Measurements from ENCODE around the gene CELF1. TPM values are rescaled to one million over a fixed set of nuclear protein-coding genes. Genes with fewer than 3 reads are reported as not detected.

Gene CELF1
- total RNA-seq (74.2 and 100 TPM in 2 replicates), polyA plus RNA-seq (72.6 and 81.1 TPM in 2 replicates), polyA minus RNA-seq (ENCODE audit: low replicate concordance) (116 and 194 TPM in 2 replicates)
- 30.6 and 38.4 TPM in 2 replicates for polyA plus RNA-seq (2012)

GRCh38 chr11:47552566-47553405 lies at the start of gene CELF1:
Gene CELF1, minus strand, starts transcription at chr11:47553132. Its CDS starts 53,609 bp downstream, at chr11:47499523.
- H3K36me3 ChIP-seq (ENCODE audit: control insufficient read depth, insufficient read depth, low read length): no peaks in the 10 kb centered on the region
- peak within 1 kb of the TSS; percentile 90 for H3K4me2 ChIP-seq (ENCODE audit: extremely low read depth, insufficient read depth, low read length)
- H4K20me1 ChIP-seq (ENCODE audit: control insufficient read depth, extremely low read depth, insufficient read depth, low read length): no peaks in the 10 kb centered on the region
- peak within 1 kb of the TSS; percentile 69 to 100 (median 89) for H3K4me3 ChIP-seq (replicated peaks in 1 of 4; ENCODE audit: control extremely low read depth in 1 of 4, insufficient read depth in 1 of 4, low read depth in 3 of 4, low read length in 4 of 4)
- no peaks in the 10 kb centered on the region for H3K27me3 ChIP-seq (ENCODE audit: control insufficient read depth, insufficient read depth, low read length)
- peaks cover 3% of the 10 kb centered on the region for H3K4me1 ChIP-seq (ENCODE audit: control insufficient read depth, extremely low read depth, insufficient read depth, low read length)
- H2AFZ ChIP-seq (ENCODE audit: low read length): peak within 1 kb of the TSS; percentile 63
- no peaks in the 10 kb centered on the region for H3K9me3 ChIP-seq (ENCODE audit: control insufficient read depth, insufficient read depth, low read depth, low read length)
- TF ChIP-seq CTCF (conservative IDR thresholded peaks at IDR 0.05 in 1 of 2, IDR thresholded peaks at IDR 0.05 in 1 of 2; ENCODE audit: low read depth in 1 of 2, low read length in 2 of 2) (peak; percentile 39 to 73), EZH2 (IDR thresholded peaks at IDR 0.05; ENCODE audit: low read length, missing control alignments) (no peak)
- H3K9ac ChIP-seq (ENCODE audit: insufficient read depth, low read length): peak within 1 kb of the TSS; percentile 88
- H3K27ac ChIP-seq (ENCODE audit: insufficient read depth, low read length): peak within 1 kb of the TSS; percentile 96
- DNase-seq (ENCODE audit: low read depth in 2 of 2): peak; percentile 82 to 83
- H3K79me2 ChIP-seq (ENCODE audit: control insufficient read depth, insufficient read depth, low read length): peaks cover 50% of the 10 kb centered on the region

- Histone ChIP-seq H4K20me1 (ENCODE audit: control insufficient read depth, extremely low read depth, insufficient read depth, low read length) (no peaks in the 10 kb centered on the region), H3K36me3 (ENCODE audit: control insufficient read depth, insufficient read depth, low read length) (no peaks in the 10 kb centered on the region), H2AFZ (ENCODE audit: low read length) (no peak overlapping the region), H3K9me3 (ENCODE audit: control insufficient read depth, insufficient read depth, low read depth, low read length) (no peaks in the 10 kb centered on the region), H3K4me3 (replicated peaks in 1 of 4; ENCODE audit: control extremely low read depth in 1 of 4, insufficient read depth in 1 of 4, low read depth in 3 of 4, low read length in 4 of 4) (no peak overlapping the region), H3K27ac (ENCODE audit: insufficient read depth, low read length) (no peak overlapping the region), H3K27me3 (ENCODE audit: control insufficient read depth, insufficient read depth, low read length) (peaks cover 4% of the 10 kb centered on the region), H3K4me1 (ENCODE audit: control insufficient read depth, extremely low read depth, insufficient read depth, low read length) (no peaks in the 10 kb centered on the region), H3K79me2 (ENCODE audit: control insufficient read depth, insufficient read depth, low read length) (no peaks in the 10 kb centered on the region), H3K9ac (ENCODE audit: insufficient read depth, low read length) (no peak overlapping the region), H3K4me2 (ENCODE audit: extremely low read depth, insufficient read depth, low read length) (no peak overlapping the region)
- no peak for DNase-seq (ENCODE audit: low read depth in 2 of 2)
- TF ChIP-seq CTCF (conservative IDR thresholded peaks at IDR 0.05 in 1 of 2, IDR thresholded peaks at IDR 0.05 in 1 of 2; ENCODE audit: low read depth in 1 of 2, low read length in 2 of 2) (no peak), EZH2 (IDR thresholded peaks at IDR 0.05; ENCODE audit: low read length, missing control alignments) (no peak)
Measured at GRCh38 chr11:47599902-47600301, 47.0 kb upstream of the CELF1 start.

GRCh38 chr11:47595967-47596366 lies 43.0 kb upstream of the CELF1 start:
- TF ChIP-seq CTCF (conservative IDR thresholded peaks at IDR 0.05 in 1 of 2, IDR thresholded peaks at IDR 0.05 in 1 of 2; ENCODE audit: low read depth in 1 of 2, low read length in 2 of 2) (no peak), EZH2 (IDR thresholded peaks at IDR 0.05; ENCODE audit: low read length, missing control alignments) (no peak)
- Histone ChIP-seq H3K27ac (ENCODE audit: insufficient read depth, low read length) (no peak overlapping the region), H3K36me3 (ENCODE audit: control insufficient read depth, insufficient read depth, low read length) (no peaks in the 10 kb centered on the region), H3K9ac (ENCODE audit: insufficient read depth, low read length) (no peak overlapping the region), H3K4me1 (ENCODE audit: control insufficient read depth, extremely low read depth, insufficient read depth, low read length) (no peaks in the 10 kb centered on the region), H3K9me3 (ENCODE audit: control insufficient read depth, insufficient read depth, low read depth, low read length) (no peaks in the 10 kb centered on the region), H4K20me1 (ENCODE audit: control insufficient read depth, extremely low read depth, insufficient read depth, low read length) (no peaks in the 10 kb centered on the region), H2AFZ (ENCODE audit: low read length) (no peak overlapping the region), H3K4me2 (ENCODE audit: extremely low read depth, insufficient read depth, low read length) (no peak overlapping the region), H3K4me3 (replicated peaks in 1 of 4; ENCODE audit: control extremely low read depth in 1 of 4, insufficient read depth in 1 of 4, low read depth in 3 of 4, low read length in 4 of 4) (no peak overlapping the region), H3K79me2 (ENCODE audit: control insufficient read depth, insufficient read depth, low read length) (no peaks in the 10 kb centered on the region), H3K27me3 (ENCODE audit: control insufficient read depth, insufficient read depth, low read length) (peaks cover 35% of the 10 kb centered on the region)
- DNase-seq (ENCODE audit: low read depth in 2 of 2): no peak

Data from fibroblast of lung (primary cell).